Glomerular visceral epithelial cell (primary cell): ENCODE data around the gene FAM151B.

ENCODE experiments used
- DNase-seq: peaks from one replicate; pipeline ENCODE4 v3.0.0-alpha.2; 2016; ENCODE audit errors: extremely low spot score

FAM151B gene

DNA sequence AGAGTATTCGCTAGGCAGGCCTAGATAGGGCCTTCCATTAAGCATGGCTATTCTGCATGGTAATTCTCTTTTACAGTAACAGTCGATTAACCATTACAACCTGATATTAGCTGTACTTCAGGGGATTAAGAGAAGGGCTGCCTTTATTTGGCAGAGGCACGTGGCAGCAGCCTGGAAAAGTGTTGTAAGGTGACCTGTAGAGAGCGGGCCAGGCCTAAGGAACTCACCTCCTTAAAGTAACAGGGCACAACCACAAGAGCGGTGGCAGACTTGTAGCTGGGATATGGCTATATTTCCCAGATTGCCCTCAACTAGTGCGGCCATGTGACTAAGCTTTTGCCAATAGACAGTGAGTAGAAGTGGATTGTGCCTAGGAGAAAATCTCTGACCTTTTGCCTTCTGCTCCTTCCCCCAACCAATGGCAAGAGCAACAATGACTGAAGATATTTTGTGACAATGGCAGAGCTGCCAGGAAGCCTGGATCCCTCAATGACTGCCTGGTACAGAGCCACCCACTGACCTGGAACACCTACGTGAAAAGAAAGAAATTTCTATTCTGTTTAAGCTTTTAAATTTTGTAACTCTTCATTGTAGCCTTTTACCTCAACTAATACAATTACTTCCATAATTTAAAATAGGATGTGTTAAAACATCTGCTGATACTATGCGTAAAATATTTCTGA, 101.1 kb downstream of the FAM151B start:
- no peak for DNase-seq

DNA sequence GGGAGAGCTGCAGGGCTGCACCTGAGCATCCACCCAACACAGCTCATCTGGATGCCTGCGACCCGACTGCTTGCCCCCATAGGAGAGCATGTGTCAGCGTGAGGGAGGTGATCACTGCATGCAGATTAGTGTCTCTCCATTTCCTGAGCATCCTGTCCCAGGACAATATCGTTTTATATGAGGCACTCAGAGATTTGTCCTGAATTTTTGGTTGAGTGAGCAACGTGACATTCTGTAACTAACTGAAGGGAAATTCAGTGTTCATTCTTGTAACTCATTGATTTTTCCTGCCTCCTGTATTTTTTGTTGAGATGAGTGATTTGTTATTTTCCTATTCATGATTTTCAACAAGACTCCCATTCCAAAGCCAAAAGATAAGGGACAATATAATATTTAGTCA, 102.9 kb downstream of the FAM151B start:
- peak; percentile 53 for DNase-seq

GRCh38 chr5:80591352-80591751, 103.5 kb downstream of the FAM151B start:
- DNase-seq, result peak; percentile 96

DNA sequence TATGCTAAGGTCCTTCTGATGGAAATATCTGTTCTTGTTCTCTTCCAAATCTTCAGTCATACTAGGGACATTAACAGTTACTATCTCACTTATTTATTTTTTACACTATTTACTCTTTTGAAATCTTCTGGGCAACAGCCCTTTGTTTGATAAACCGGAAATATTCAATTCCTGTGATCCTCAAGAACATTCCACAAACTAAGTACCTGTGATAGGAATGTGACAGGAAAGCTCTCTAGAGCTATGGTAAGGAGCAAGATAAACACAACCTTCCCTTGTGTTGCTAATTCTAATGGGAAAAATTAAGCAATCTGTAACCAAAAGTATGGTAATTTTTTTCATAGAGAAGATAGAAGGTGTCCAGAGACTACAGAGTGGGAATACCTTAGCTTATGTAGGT, 104.2 kb downstream of the FAM151B start:
- DNase-seq, result no peak
